NCI-H2171 (cell line): Measurements from ENCODE around the gene PLCD3.

Source experiments
- DNase-seq: peaks from one replicate; lab custom pipeline; 2025; lab: John Stamatoyannopoulos, UW

PLCD3 gene

DNA sequence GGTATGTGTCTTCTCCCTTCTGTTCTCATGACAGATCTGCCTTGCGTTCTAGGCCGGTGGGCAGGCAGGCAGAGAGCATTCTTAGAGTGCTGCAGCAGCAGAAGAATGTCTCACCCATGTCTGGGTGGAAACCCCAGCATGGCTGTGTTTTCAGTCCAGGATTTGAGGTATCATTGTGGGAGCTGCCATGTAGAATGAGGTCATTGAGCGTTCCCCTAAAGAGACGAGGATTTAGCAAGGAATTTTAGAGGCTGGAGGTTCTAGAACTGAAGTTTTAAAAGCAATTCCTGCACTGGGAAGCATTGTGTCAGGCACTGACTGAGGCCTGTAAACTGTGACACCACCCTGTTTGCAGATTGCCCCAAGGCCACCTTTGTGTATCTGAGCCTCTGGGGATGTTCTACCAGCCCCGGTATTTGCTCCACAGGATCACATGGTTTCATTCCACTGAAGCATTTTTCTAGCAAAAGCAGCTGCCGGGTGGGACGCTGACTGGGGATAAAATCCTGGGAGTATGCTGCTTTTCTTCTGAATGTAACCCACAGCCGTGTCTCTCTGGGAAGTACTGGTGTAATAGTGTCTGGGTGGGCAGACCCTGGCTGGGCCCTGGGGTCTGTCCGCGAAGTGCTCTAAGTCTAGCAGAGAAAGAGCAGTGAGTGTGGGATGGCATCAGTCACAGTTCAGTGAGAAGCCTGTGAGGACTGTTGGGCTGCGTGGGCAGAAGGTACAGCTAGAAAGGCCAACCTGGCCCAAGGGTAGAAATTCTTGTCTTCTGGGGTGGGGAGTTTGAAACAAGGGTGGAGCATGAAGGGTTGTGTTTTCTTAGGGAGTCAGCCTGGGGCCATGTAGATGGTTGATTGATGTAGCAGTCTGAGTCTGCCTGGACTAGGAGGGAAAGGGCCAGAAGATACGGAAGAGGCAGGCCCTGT is 30.2 kb downstream of the PLCD3 start:
- DNase-seq = no peak

DNA sequence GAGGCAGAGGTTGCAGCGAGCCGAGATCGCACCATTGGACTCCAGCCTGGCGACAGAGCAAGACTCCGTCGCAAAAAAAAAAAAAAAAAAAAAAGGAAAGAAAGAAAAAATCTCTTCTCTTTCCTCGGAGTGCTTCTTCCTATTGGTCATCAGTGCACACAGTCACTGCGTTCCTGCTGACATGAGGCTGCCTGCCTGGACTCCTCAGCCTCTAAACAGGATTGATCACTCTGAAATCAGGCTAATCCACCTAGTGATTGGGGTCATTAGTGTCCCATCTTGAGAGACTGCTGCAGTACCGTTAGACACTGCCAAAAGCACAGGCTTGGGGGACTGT is 30.8 kb downstream of the PLCD3 start:
- no peak for DNase-seq

DNA sequence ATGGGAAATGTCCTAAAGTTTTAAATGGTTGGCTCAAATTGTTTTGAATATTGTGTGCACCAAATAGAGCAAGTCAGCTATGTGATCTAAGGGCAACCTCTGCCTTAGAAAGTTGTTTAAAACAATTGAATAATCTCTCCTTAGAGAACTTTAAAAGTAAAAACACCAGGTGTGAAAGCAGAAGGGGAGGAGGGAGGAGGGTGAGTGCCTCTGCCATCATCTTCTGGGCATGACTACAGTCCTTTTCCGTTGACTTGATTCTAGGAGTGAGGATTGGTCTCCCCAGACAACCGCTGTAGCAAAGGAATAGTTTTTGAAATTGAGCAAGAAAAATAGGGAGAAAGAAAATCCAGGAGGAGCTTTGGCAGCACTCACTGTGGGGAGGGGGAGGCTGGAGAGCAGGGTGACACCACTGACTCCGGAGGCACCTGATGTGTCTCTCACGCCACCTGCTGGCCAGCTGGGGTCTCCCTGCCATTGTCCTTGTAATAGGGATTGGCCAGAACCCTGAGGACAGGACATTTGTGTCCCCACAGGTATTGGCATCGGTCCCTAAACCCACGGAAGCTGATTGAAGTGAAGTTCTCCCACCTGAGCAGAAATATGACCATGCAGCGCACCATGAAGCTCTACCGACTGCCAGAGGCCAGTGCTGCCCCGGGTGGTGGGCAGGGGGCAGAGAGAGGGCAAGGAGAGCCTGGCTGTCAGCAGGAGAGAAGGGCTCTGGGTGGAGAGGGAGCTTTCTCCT is 33.3 kb downstream of the PLCD3 start:
- DNase-seq = peak; percentile 73

DNA sequence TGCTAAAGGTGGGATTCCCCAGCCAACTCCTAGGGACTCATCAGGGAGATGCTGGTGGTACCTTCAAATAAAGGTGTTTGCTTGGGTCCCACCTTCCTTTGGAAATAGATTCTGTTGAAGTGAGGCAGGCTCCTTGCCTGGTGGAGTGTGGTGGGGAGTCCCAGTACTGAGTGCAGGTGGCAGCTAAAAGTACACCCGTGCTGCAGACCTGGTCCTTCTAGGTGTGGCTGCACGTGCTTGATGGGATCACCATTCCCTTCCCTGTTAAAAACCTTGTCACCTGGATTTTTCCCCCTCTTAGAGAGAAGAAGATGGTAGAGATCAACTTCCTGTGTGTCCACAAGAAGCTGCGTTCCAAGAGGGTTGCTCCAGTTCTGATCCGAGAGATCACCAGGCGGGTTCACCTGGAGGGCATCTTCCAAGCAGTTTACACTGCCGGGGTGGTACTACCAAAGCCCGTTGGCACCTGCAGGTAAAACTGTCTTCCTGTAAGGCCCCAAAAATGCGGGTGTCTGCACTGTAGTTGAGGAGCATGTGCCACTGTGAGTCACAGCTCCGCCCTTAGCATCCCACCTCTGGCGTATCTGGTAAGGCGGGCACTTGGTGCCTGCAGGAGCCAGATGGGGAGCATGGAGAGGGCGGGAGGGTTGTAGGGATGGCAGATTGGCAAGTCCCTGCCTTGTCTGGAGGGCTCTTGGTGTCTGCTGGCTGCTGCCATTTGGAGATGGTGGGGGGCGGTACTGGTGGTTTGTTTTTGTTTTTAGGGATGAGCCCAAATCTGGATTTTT is 34.0 kb downstream of the PLCD3 start:
- DNase-seq = peak; percentile 87

DNA sequence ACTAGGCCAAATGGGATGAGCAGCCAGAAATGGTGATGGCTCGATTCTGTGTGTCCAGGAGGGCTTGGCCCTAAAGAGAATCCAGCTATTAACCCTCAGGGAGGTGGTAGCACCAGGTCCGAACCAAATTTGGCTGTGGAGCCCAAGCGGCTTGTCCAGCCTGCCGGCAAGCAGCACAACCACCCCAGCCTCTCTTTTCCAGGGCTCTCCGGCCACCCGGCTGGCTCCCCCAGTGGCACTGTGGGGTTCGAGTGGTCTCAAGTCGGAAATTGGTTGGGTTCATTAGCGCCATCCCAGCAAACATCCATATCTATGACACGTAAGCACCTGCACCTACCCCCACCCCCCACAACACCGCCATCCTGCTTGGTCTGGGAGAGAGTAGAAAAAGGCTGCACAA is 35.4 kb downstream of the PLCD3 start:
- DNase-seq = no peak

DNA sequence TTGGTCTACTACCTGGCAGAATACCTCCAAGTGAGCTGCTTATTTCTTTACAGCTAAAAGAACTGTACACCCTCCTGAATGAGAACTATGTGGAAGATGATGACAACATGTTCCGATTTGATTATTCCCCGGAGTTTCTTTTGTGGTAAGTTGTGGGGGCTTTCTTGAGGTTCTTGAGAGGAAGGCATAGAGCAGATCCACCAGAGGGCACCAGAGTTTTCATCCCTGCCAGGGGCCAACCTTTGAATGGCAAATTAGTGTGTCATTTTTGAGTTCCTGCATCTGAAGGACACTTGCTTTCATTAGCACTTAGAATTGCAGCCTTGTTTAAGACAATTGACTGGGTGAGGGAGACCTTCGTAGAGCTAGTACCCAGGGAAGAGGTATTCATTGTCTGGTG is 36.2 kb downstream of the PLCD3 start:
- DNase-seq = no peak

DNA sequence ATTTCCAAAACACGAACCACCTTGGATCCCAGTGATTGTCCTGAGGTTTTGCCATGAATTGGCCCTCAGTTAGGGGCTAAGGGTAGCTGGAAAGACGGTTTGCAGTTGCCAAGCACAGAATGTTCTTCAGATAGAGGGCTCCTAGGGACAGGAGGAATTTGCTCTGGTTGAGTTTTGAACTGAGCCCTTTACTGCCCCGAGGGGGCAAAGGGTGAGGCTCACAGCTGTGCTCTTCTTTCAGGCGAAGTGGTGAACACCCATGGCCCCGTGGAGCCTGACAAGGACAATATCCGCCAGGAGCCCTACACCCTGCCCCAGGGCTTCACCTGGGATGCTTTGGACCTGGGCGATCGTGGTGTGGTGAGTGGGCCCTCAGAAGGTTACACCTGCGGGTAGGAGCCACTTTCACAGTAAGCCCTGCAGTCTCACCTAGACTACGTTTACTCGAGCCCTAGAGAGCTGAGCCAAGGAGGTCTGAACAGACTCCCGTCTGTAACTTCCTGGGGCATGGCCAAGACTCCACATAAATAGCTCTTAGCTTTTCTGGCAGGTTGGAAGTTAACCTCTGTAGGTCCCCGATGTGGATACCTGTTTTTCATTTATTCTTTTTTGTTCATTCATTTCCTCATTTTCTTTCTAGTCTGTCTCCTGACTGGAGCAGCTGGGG is 38.7 kb downstream of the PLCD3 start:
- DNase-seq = no peak

DNA sequence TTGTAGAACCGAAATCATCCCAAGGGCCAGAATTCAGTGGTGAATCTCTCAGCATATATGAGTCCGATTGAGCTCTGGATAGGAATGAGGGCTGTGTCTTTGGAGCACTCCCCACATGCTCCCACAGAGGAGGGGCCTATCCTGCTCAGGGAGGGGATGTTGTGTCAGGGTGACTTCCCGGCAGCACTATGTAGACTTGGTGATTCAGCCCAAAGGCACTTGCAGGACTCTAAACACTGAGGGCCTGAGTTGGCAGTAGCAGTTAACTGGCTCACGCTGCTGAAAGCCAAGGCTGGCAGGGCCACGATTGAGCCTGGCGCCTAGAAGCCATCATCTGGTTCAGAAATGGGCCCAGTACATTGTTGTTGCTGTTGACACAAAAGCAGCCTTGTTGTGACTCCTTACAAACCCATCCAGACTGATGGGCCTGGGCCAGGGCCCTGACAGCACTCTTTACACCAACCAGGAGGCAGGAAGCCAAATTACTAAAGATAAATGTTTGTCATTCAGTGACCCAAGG is 39.3 kb downstream of the PLCD3 start:
- DNase-seq = no peak

DNA sequence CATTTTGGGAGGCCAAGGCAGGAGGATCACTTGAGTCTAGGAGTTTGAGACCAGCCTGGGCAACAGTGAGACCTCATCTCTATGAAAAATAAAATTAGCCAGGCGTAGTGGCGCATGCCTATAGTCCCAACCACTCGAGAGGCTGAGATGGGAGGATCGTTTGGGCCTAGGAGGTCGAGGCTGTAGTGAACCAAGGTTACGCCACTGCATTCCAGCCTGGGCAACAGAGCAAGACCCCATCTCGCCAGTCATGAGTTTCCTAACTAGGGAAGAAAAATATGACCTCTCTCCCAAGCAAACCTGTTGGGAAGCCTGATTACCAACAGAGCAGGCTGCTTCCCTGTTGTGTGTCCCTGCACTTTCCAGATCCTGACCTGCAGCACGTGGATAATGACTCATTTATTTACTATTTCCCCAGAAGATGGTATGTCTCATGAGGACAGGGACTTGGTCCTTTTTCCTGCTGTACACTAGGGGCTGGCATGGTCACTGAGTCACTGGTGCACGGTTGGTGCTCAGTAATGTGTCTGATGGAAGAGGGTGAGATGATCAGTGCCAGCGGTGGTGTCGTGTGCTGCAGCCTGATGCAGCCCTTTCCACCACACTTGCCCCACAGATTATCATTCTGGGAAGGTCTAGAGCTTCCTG is 40.4 kb downstream of the PLCD3 start:
- DNase-seq = no peak

DNA sequence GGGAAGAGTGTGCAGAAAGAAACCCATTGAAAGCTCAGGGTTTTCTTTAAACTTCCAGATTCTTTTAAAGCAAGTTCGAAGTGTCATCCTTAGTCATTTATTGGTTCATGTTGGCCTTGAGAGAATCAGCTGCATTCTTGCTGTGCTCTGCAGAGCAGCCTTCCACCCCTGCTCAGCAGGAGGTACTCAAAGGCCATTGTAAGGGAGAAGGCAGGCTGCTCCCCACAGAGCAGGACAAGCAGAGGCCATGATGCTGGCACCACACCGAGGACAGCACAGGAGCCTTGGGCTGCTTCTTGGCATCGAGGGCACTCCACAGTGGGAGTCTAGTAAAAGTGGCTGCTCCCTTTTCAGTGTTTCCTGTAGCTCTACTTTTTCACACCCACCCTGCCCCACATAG is 41.6 kb downstream of the PLCD3 start:
- DNase-seq = no peak

DNA sequence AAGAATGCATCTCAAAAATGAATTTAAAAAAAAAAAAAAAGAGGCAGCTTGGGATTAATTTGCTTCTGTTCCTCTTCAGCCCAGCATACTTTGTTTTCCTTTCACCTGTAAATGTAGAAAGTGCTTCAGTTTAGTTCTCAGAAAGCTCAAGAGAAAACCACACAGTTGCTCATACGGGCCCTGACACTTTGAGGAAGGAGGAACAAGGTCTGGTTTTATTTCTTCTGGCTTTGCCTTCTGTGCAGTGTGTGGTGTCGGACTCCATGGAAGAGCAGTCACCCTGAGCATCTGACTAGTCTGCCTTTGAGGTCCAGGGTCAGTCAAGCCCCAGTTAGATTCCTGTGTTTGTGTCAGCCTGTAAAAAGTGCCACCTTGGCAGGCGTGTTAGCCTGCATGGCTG is 43.6 kb downstream of the PLCD3 start:
- DNase-seq = no peak

DNA sequence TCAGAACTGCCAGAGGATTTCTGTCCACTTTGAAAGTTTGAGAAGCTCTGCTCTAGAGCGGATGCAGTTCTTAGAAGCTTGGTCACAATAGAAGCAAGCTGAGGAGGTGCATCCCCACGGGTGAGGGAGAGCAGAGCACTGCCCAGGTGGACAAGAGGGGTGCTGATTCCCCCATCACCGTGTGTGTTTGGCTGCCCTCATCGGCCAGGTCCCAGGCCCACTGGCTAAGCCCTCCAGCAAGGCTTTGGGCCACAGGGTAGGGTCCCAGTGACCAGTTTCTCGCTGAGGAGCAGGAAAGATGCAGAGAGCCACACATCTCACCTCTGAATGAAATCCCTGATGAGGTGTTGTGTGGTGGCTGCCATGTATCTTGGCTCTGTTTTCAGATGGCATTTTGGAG is 44.3 kb downstream of the PLCD3 start:
- DNase-seq = no peak

DNA sequence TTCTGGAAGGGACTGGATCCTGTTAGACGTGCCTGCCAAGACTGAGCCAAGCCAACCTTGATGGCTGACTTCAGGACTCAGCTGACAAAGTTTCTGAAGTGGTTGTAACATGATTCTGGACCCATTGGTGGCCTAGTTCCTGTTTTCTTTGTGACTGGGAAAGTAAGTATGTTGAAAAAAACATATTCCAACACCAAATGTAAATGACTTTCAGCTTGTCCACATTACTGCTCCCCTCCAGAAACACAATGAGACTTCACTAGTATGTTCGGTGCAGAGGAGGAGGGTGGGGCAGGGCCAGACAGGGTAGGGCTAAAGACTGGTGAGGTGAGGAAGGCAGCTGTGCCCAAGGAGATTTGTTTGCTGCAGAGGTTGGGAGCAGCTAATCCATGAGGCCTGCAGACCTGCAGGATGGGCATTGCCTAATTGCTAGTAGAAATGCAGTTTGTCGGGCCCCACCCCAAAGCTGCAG is 44.8 kb downstream of the PLCD3 start:
- no peak for DNase-seq

DNA sequence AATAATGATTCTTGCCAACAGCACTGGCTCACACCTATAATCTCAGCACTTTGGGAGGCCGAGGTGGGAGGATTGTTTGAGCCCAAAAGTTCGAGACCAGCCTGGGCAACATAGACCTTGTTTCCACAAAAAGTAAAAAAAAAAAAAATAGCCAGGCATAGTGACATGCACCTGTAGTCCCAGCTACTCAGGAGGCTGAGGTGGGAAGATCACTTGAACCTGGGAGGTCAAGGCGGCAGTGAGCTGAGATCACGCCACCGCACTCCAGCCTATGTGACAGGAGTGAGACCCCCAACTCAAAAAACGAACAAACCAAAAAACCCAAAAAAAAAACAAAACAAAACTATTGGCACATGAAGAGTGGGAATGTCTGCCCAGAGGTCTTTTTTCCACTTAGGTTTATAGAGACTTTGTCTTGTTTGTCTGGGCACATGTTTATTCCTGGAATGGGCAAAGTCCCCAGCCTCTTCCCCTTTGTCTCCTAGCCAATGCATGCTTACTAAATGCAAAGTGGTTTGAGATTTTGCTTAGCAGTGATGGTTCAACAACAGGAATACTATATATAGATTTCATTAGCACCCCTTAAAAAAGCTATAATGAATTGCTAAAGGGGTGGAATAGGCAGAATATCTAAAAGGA is 45.3 kb downstream of the PLCD3 start:
- DNase-seq = no peak

DNA sequence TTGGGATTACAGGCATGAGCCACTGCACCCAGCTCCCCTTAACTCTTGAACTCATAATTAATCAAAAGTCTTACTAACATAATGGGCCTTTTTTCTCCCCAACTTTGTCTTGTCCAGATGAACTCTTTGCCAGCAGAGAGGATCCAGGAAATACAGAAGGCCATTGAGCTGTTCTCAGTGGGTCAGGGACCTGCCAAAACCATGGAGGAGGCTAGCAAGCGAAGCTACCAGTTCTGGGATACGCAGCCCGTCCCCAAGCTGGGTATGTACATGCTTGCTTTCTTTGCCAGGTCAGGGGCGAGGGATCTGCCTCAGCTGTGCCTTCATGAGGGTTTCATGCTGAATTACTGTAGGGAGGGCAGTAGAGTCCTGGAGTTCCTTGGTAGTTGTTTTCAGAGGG is 45.9 kb downstream of the PLCD3 start:
- DNase-seq = no peak

DNA sequence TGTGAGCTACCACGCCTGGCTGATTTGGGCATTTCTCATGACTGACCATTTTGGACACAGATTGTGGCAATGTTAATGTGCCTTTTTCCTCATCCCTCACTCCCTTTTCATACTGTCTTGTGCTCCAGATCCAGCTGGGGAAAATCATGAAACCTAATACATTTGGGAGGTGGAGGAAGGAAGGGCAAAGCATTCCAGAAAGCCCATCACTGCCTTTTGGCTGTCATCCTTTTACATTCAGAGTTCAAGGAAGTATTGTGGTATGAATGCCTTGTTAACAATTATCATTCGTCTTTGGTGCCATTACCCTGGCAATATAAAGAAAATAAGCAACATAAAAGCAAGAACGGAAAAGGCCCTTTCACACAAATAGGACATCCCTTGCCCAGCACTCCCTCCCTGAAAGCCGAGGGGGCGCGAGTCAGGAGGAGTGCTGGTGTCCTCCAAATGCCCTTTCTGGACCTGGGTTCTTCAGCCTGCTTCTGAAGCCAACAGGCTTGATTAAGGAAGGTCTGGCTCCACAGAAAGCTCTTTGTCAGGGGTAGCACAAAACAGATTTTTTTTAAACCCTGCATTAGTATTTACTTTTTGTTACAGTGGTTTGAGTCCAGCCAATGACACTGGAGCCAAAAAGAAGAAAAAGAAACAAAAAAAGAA is 51.1 kb downstream of the PLCD3 start:
- no peak for DNase-seq

DNA sequence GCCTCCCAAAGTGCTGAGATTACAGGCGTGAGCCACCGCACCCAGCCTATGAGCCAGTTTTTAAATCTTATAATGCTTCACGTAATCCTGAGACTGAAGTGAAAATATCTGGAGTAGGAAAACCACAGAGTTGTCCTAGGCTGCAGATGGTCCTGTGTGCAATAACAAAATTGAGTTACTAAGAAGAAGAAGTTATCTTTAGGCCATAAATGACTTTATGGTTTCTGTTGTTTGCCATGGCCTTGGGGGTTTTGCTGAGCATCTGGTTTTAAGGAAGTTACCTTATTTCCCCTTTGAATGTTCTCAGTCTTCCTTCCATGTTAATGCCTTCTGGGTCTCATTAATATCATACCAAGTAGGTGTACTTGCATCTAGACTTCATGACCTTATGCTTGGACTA is 54.7 kb downstream of the PLCD3 start:
- no peak for DNase-seq

DNA sequence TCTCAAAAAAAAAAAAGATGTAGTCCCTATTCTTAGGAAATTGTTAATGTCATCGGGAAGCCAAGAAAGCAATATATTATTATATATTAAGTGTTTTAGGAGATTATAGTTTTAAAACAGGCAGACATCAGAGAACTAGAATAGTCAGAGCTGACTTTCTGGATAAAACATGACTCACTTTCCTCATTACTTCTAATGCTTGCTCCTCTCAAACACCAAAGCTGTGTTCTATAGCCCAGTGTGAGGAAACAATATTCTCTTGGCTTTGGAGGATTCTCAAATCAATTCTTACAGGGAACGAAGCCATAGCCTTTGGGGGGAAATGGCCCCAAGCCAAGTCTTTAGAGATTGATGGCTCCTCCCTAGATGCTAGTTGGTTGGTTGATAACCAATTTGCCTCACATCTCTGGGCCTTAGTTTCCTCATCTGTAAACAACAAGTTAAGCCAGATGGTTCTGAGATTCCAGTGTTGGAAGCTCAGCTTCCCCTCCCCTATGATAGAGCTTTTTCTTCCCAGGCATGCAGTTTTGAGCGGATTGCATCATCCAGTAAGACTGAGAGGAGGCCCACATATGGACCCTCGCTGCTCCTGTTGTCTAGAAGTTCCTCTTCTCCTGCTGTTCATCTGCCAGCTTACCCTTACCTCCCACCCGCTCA is 58.8 kb downstream of the PLCD3 start:
- peak; percentile 54 for DNase-seq

DNA sequence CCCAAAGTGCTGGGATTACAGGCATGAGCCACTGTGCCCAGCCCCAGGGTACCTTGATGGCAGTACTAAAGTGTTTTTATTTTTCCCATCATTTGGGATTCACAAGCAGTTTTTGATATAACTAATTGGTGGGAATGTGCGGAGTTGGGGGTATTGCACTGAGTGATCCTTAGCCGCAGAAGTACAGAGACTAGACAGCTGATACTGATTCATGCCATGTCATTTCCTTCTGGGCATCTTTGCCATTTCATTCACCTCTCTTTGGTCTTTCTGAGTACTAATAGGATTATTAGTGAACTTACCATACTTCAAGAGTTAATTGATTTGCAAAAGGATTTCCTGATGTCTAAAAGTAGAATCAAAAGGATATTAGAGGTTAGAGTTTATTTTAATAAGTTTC is 61.5 kb downstream of the PLCD3 start:
- no peak for DNase-seq

DNA sequence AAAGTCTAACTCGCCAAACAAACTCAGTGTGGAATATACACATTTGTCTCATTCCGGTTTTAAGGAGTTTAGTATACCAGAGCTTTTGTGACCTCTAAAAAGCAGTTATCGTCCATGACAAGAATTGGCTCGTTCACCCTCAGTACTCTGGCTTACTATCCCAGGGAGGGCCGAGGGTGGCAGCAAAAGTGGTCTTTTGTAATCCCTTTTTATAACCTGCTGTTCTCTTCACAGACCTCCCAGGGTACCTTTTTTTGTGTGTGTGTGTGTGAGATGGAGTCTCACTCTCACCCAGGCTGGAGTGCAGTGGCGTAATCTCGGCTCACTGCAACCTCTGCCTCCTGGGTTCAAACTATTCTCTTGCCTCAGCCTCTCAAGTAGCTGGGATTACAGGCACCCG is 62.3 kb downstream of the PLCD3 start:
- no peak for DNase-seq
